ACHN (cell line): ENCODE measurements around the gene SELENON.

Experiments used
- DNase-seq: peaks from one replicate; pipeline ENCODE4 v3.0.0-alpha.2; 2015
- in situ Hi-C: cut with HindIII; loops from 2 replicates; pipeline ENCODE4 v1.10.0; 2017; ENCODE audit warnings: low sequenced_read_pairs, low pct_ligation_motif_present, low pct_unique_long_range_greater_than_20kb

SELENON gene

DNA sequence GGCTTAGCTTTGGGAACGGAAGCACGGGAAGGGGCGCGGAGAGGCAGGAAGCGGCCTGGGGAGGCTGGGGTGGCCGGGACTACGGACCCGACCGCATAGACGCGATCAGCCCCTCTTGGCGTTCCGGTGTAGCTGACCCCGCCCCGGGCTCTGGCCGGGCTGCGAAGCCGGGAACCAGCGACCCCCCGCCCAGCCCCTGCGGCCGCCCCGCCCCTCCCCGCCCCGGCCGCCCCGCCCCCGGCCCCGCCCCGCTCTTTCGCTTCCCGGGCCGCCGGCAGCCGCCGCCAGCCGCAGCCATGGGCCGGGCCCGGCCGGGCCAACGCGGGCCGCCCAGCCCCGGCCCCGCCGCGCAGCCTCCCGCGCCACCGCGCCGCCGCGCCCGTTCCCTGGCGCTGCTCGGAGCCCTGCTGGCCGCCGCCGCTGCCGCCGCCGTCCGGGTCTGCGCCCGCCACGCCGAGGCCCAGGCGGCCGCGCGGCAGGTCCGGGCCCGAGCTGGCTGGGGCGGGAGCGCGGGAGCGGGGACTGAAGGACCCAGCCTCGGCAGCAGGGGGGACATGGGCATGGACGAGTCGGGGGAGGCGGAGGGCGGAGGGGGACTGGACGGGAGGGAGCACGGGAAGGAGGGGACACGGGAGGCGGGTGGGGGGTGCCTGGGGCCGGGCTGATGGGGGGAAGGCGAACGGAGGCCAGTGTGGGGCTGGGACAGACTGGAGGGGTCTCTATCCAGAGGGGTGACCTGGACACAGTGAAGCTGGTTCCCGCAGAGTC, at the start of gene SELENON:
Gene SELENON (plus strand): TSS at position 259 of the 768 bp plus-strand sequence. CDS start 38 bp downstream, at position 297.
- in situ Hi-C loops = no loop called here

GRCh38 chr1:25750923-25751605, 48.9 kb upstream of the SELENON start:
- in situ Hi-C loops = no loop called here
- DNase-seq = no peak

More for the DNA sequence above, at the start of gene SELENON:
- peak; percentile 35 for DNase-seq

- in situ Hi-C loops = no loop called here
Measured at GRCh38 chr1:25754470-25755181, 45.4 kb upstream of the SELENON start.

DNA sequence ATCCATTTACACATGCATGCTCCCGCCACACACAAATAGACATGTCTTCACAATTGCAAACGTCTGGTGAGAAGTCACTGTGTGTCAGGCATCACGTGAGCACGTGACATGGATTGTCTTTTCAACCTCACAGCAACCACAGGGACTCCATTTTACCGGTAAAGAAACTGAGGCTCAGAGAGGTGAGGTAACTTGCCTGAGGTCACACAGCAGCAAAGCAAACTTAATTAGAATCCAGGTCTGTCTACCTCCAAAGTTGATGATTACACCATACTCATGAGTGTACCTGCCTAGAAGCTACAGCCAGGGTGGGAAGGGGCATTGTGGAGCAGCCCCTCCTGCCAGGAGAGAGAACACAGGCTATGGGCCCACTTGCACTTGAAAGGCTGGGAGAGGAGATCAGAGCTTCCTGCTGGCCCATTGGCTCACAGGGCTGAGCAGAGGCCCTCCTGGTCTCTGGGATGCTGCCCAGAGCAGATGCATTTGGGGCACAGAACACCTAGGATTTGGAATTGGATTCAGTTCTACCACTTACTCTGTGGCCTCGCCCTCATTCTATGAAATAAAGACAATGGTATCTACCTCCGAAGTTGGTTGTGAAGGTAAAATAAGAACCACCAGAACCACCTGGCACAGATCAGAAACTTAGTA, 44.4 kb upstream of the SELENON start:
- in situ Hi-C loops = no loop called here
- DNase-seq = no peak

More at GRCh38 chr1:25754470-25755181, 45.4 kb upstream of the SELENON start:
- no peak for DNase-seq

- in situ Hi-C loops = no loop called here
Measured at GRCh38 chr1:25756215-25756614, 43.8 kb upstream of the SELENON start.

GRCh38 chr1:25757151-25757845, 42.7 kb upstream of the SELENON start:
- no peak for DNase-seq
- in situ Hi-C loops = no loop called here

More at GRCh38 chr1:25756215-25756614, 43.8 kb upstream of the SELENON start:
- no peak for DNase-seq

- DNase-seq = no peak
- in situ Hi-C loops = no loop called here
Measured at GRCh38 chr1:25757846-25758185, 42.2 kb upstream of the SELENON start.

- in situ Hi-C loops = no loop called here
- no peak for DNase-seq
Measured at GRCh38 chr1:25758466-25759070, 41.4 kb upstream of the SELENON start.

GRCh38 chr1:25760122-25760719, 39.8 kb upstream of the SELENON start:
- no peak for DNase-seq
- in situ Hi-C loops = no loop called here

- no peak for DNase-seq
- in situ Hi-C loops = no loop called here
Measured at GRCh38 chr1:25760871-25761270, 39.1 kb upstream of the SELENON start.

DNA sequence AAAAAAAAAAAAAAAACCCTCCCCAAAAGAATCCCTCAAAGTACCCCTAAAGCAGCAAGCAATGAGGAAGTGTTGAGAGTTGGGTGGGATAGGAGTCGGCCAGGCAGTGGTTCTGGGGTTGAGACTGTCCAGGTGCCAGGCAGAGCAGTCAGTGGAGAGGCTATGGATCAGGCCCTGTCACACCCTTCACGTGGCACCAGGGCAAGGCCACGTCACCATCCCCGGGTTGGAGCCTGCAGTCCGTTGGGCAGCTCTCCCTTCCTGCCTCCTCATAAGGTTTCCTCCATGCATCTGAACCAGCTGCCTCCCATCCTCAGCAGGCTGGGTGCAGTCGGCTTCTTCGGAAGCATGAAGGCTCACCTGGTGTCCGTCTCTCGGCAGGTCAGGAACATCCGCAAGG, 36.5 kb upstream of the SELENON start:
- in situ Hi-C loops = no loop called here
- DNase-seq = no peak

DNA sequence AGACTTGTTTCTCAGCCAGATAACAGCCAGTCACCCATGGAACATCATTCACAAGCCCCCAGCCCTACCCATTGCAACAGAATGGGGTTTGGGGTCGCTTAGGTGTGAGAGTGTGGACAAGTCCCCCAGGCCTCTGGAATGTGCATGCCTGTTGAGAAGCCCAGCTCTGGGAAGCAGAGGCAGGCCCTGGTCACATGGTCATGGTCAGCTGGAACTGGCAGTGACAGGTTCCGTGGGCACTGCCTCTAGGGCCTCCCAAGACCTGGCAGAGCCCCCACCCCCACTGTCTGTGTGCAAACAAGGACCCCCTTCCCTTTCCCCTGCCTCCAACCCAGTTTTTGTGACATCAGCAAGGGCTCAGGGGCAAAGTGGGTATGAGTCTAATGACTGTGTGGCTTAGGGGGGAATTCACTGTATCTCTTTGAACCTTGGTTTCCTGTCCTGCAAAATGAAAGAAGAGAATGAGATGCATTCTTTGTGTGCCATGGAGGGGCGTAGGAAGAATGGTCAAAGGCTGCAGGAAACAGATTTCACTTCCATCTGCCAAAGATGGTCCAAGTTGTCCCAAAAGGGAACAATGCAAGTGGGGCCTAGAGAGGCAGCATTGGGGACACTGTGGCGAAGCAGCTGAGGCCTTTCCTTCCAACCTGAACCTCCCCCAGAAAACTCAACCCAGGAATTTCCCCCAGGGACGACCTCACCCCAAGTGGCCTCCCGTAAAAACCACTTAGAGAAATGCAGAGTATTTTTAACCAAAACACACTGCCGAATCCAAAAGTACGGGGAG, 34.7 kb upstream of the SELENON start:
- in situ Hi-C loops = no loop called here
- no peak for DNase-seq

DNA sequence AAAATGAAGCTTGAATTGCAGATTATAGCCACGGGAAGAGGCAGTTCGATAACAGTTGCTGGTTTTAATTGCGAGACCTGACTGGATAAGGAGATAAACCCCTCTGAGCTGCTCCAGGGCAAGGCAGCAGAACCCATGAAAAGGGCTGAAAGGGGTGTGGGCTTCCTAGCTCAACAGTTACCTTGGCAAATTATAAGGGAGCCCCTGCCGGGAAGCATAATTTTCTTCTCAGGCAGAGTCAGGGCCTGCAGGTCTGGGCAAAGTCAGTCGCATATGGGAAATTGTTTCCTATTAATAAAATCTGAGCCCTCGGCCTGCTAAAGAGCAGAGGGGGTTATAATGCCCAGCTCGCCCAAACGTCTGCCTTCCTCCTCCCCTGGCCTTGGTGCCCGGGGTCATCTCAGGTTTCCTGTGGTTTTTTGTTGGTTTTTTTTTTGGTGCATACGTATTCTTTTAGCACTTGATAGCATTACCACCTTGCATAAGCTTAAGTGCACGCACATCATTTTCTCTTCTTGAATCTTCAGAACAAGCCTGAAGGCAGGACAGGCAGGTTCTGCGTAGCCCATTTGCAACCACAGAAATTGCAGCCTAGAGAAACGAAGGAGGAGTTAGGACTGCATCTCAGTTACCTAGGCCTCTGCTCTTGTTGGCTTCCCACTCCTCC, 33.9 kb upstream of the SELENON start:
- in situ Hi-C loops = no loop called here
- DNase-seq = no peak

GRCh38 chr1:25766721-25767436, 33.1 kb upstream of the SELENON start:
- in situ Hi-C loops = no loop called here

DNA sequence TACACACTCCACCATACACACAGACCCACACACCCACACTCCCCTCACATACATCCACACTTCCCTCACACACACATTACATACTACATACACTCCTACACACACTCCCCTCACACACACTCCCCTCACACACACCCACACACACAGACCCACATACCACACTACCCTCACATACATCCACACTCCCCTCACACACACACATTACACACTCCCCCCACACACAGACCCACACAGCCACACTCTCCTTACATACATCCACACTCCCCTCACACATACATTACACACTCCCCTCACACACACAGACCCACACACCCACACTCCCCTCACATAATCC, 32.6 kb upstream of the SELENON start:
- DNase-seq = no peak
- in situ Hi-C loops = no loop called here

More at GRCh38 chr1:25766721-25767436, 33.1 kb upstream of the SELENON start:
- DNase-seq = no peak

- in situ Hi-C loops = no loop called here
- no peak for DNase-seq
Measured at GRCh38 chr1:25768999-25769398, 31.0 kb upstream of the SELENON start.
